Lower leg skin (tissue), 3 donors: ENCODE measurements around the gene LCE1D.

Source experiments
- POLR2A ChIP-seq, 2 donors: fragments of 450-650 bp; IDR thresholded peaks; one replicate each; pipeline ENCODE4 v1.6.1; 2016 to 2017; ENCODE audit warnings: antibody characterized with exemption in 2 of 2, mild to moderate bottlenecking in 1 of 2, moderate library complexity in 1 of 2
- TF ChIP-seq, protein P1 (sequence below), 3 donors: fragments of 450-650 bp; IDR thresholded peaks; one replicate each; pipeline ENCODE4 v1.5.1; 2016; ENCODE audit warnings: antibody characterized with exemption in 3 of 3, mild to moderate bottlenecking in 3 of 3, moderate library complexity in 2 of 3

DNA sequence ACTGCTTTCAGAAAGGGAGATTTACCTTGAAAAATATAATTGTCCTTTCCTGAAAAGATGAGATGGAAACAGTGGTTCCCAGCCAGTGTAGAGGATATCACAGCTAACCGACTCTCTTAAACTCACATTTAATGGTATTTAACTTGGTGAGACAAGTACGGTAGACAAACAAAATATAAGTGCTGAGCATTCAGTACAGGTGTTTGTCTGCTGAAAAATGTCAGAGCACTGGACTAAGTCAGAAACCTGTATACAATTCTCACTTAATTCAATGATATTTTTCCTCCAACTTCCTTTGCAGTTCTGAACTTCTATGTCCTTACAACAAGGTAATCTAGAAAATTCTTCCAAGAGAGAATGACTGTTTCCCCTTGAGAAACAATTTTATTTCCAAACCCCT lies 15.2 kb downstream of the LCE1D start, which contains the start of gene LCE1B:
- TF ChIP-seq, protein P1, sequence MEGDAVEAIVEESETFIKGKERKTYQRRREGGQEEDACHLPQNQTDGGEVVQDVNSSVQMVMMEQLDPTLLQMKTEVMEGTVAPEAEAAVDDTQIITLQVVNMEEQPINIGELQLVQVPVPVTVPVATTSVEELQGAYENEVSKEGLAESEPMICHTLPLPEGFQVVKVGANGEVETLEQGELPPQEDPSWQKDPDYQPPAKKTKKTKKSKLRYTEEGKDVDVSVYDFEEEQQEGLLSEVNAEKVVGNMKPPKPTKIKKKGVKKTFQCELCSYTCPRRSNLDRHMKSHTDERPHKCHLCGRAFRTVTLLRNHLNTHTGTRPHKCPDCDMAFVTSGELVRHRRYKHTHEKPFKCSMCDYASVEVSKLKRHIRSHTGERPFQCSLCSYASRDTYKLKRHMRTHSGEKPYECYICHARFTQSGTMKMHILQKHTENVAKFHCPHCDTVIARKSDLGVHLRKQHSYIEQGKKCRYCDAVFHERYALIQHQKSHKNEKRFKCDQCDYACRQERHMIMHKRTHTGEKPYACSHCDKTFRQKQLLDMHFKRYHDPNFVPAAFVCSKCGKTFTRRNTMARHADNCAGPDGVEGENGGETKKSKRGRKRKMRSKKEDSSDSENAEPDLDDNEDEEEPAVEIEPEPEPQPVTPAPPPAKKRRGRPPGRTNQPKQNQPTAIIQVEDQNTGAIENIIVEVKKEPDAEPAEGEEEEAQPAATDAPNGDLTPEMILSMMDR (IDR thresholded peaks at IDR 0.05), result no peak
- no peak for TF ChIP-seq POLR2A (IDR thresholded peaks at IDR 0.05)
